Transverse colon (tissue), 4 donors: ENCODE results near the gene SMTNL2. TPM values are rescaled to one million over a fixed set of nuclear protein-coding genes. Genes with fewer than 3 reads are reported as not detected.
A peak's percentile ranks its signal among the peaks of the same experiment; 100 is the strongest.

Source experiments
- DNase-seq: peaks from one replicate; pipeline ENCODE4 v3.0.0-alpha.2; 2019
- H3K27ac ChIP-seq, 4 donors: fragments of 200-600 bp; sonication (generic); 2 replicates each; pipeline ENCODE4 v1.5.1; 2016 to 2018; ENCODE audit warnings: inconsistent platforms in 4 of 4
- H3K27me3 ChIP-seq: fragments of 200-600 bp; sonication (generic); 2 replicates; pipeline ENCODE4 v1.5.1; 2017; ENCODE audit warnings: inconsistent platforms
- H3K36me3 ChIP-seq, 4 donors: fragments of 200-600 bp; sonication (generic); 2 replicates each; pipeline ENCODE4 v1.5.1; 2017 to 2019; ENCODE audit warnings: inconsistent platforms in 4 of 4
- H3K4me1 ChIP-seq, 4 donors: fragments of 200-600 bp; sonication (generic); 2 replicates each; pipeline ENCODE4 v1.5.1; 2017 to 2020; ENCODE audit warnings: inconsistent platforms in 4 of 4
- H3K4me3 ChIP-seq, 4 donors: fragments of 200-600 bp; sonication (generic); 1 replicate in 1 of 4; 2 replicates in 3 of 4; pipeline versions ENCODE4 v1.5.1 to v1.6.1; 2017 to 2019; ENCODE audit warnings: inconsistent platforms in 4 of 4
- H3K9me3 ChIP-seq, 2 donors: fragments of 200-600 bp; sonication (generic); 2 replicates each; pipeline ENCODE4 v1.5.1; 2017 to 2019; ENCODE audit warnings: inconsistent platforms in 2 of 2
- CTCF ChIP-seq, 5 experiments: fragments of 200-600 bp in 3 of 5; fragments of 450-650 bp in 2 of 5; sonication (generic) in 3 of 5; IDR thresholded peaks; 1 replicate in 2 of 5; 2 replicates in 3 of 5; pipeline ENCODE4 v1.5.1; 2016 to 2017; ENCODE audit warnings: antibody characterized with exemption in 5 of 5, inconsistent platforms in 3 of 5, mild to moderate bottlenecking in 2 of 5, moderate library complexity in 1 of 5
- EP300 ChIP-seq: sonication (generic); formaldehyde crosslinking; IDR thresholded peaks from one replicate; pipeline ENCODE4 v1.6.1; 2017; ENCODE audit warnings: antibody characterized with exemption, low read depth
- POLR2A ChIP-seq: fragments of 450-650 bp; IDR thresholded peaks from one replicate; pipeline ENCODE4 v1.6.1; 2016; ENCODE audit warnings: antibody characterized with exemption, mild to moderate bottlenecking, moderate library complexity
- POLR2AphosphoS5 ChIP-seq, 3 donors: sonication (generic); formaldehyde crosslinking; IDR thresholded peaks; one replicate each; pipeline ENCODE4 v1.6.1; 2016; ENCODE audit warnings: antibody characterized with exemption in 3 of 3
- WGBS, 2 donors: methylation state at CpG; one replicate each; pipeline ENCODE4 v1.1.5; 2018; ENCODE audit warnings: low coverage in 1 of 2; 5-methylcytosine and 5-hydroxymethylcytosine counted together
- in situ Hi-C, 4 donors: fragments of 200-750 bp; cut with MboI; loops; one replicate each; pipeline versions ENCODE4 v1.15.0 to v1.15.1; 2017; ENCODE audit warnings: low sequenced_read_pairs in 3 of 4, low pct_ligation_motif_present in 1 of 4, low pct_unique_long_range_greater_than_20kb in 1 of 4
- intact Hi-C: fragments of 100-400 bp; cut with DNase I; formaldehyde crosslinking; loops from one replicate; pipeline ENCODE4 v1.15.1; 2023; ENCODE audit warnings: low total_unique reads
- total RNA-seq, 4 donors: library from RNA; depleted of rRNA; stranded (reverse); fragments of >200 nt; gene quantifications; one replicate each; pipeline ENCODE4 v1.1.0, GENCODE V29; 2016

SMTNL2 gene
- total RNA-seq, 4 donors from 2014 or later = 0.16 to 0.96 (median 0.40) TPM; not detected in 1

DNA sequence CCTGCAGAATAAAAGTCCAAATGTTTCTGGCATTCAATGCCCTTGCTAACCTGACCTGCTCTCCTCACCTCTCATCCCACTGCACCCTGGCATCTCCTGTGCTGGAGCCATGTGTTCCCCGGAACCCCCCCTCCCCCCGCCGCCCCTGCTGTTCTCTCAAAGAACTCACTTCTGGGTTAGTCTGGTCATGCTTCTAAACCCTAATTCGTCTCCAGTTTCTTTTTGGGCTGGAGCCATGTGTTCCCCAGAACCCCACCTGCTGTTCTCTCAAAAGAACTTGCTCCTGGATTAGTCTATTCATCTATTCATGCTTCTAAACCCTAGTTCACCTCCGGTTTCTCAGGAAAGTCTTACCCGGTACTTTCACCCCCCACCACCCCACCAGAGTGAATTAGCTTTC lies 58.0 kb downstream of the SMTNL2 start:
- Histone ChIP-seq H3K4me1 (peaks cover 0 to 31% (median 13%) of the 10 kb centered on the region in 4 donors), H3K4me3 (no peak overlapping the region), H3K9me3 (no peaks in the 10 kb centered on the region), H3K36me3 (no peaks in the 10 kb centered on the region), H3K27ac (no peak overlapping the region), H3K27me3 (peaks cover 49% of the 10 kb centered on the region)
- 32 to 45% methylated on average over 3 to 6 of the region's 6 CpGs for WGBS, 2 donors
- TF ChIP-seq CTCF (IDR thresholded peaks at IDR 0.05) (no peak), POLR2AphosphoS5 (IDR thresholded peaks at IDR 0.05) (no peak), POLR2A (no peak), EP300 (no peak)
- in situ Hi-C loops (loop anchor here in 1 of 4 donors (25.0 kb wide), 1 partner anchor 205 kb away; the partner anchor contains the start of gene SPNS3), intact Hi-C loops (no loop called here)
- no peak for DNase-seq

DNA sequence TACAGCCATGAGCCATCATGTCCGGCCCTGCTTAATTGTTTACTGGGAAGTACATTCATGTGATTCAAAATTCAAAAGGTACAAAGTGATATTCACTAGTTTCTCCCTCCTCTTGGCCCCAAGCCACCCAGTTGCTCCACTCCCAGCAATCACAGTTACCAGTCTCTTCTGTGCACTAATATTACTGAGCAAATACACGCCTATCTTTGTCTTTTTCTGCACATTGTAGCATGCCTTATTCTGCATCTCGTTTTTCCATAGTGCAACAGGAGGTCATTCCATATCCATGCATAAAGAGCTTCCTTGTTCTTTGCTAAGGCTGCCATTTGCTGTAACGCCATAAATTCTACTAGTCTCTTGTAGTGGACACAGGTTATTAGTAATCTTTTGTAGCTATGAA lies 59.3 kb downstream of the SMTNL2 start:
- no peaks in the 10 kb centered on the region for H3K36me3 ChIP-seq
- peak; percentile 70 for DNase-seq
- intact Hi-C loops (no loop called here), in situ Hi-C loops (loop anchor here in 1 of 4 donors (25.0 kb wide), 1 partner anchor 206 kb away; the partner anchor contains the start of gene SPNS3)
- peak overlapping the region; percentile 21 to 58 (median 40) for H3K27ac ChIP-seq
- 29 to 33% methylated on average over 3 to 4 of the region's 4 CpGs for WGBS, 2 donors
- peaks cover 0 to 40% (median 19%) of the 10 kb centered on the region in 4 donors for H3K4me1 ChIP-seq
- no peaks in the 10 kb centered on the region for H3K9me3 ChIP-seq
- H3K4me3 ChIP-seq = no peak overlapping the region
- TF ChIP-seq CTCF (IDR thresholded peaks at IDR 0.05) = no peak
- peak in 1 of 3 donors; percentile 25 for TF ChIP-seq POLR2AphosphoS5 (IDR thresholded peaks at IDR 0.05)
- TF ChIP-seq POLR2A = no peak
- H3K27me3 ChIP-seq = peaks cover 41% of the 10 kb centered on the region

- no peak overlapping the region for H3K4me3 ChIP-seq
- H3K36me3 ChIP-seq = no peaks in the 10 kb centered on the region
- intact Hi-C loops (no loop called here), in situ Hi-C loops (loop anchor here in 1 of 4 donors (25.0 kb wide), 1 partner anchor 208 kb away; the partner anchor contains the start of gene SPNS3)
- H3K27me3 ChIP-seq = peaks cover 30% of the 10 kb centered on the region
- no peak overlapping the region for H3K27ac ChIP-seq
- H3K4me1 ChIP-seq = peaks cover 0 to 43% (median 21%) of the 10 kb centered on the region in 4 donors
- WGBS, 2 donors = 68 to 92% methylated on average over 4 to 5 of the region's 5 CpGs
- TF ChIP-seq CTCF (IDR thresholded peaks at IDR 0.05) = no peak
- TF ChIP-seq POLR2A = no peak
- no peak for TF ChIP-seq EP300
- TF ChIP-seq POLR2AphosphoS5 (IDR thresholded peaks at IDR 0.05) = no peak
- DNase-seq = no peak
- H3K9me3 ChIP-seq = no peaks in the 10 kb centered on the region
These were observed 61.3 kb downstream of the SMTNL2 start for GRCh38 chr17:4645642-4646041.

GRCh38 chr17:4648741-4649140 lies 64.4 kb downstream of the SMTNL2 start:
- Histone ChIP-seq H3K27ac (peak overlapping the region; percentile 27 to 66 (median 54)), H3K4me1 (peaks cover 0 to 23% (median 14%) of the 10 kb centered on the region in 4 donors), H3K27me3 (peaks cover 5% of the 10 kb centered on the region), H3K9me3 (no peaks in the 10 kb centered on the region), H3K4me3 (no peak overlapping the region), H3K36me3 (no peaks in the 10 kb centered on the region)
- TF ChIP-seq POLR2A (no peak), POLR2AphosphoS5 (IDR thresholded peaks at IDR 0.05) (peak in 1 of 3 donors; percentile 30), CTCF (IDR thresholded peaks at IDR 0.05) (no peak)
- in situ Hi-C loops (loop anchor here in 1 of 4 donors (25.0 kb wide), 1 partner anchor 211 kb away; the partner anchor contains the start of gene SPNS3), intact Hi-C loops (no loop called here)
- WGBS, 2 donors = 10 to 33% methylated on average over 1 to 2 of the region's 2 CpGs
- peak; percentile 63 for DNase-seq
